KG1 (cell line): ENCODE measurements around the gene ZNF574.

Source experiments
- DNase-seq: peaks from one replicate; lab custom pipeline; 2025; lab: John Stamatoyannopoulos, UW

ZNF574 gene

DNA sequence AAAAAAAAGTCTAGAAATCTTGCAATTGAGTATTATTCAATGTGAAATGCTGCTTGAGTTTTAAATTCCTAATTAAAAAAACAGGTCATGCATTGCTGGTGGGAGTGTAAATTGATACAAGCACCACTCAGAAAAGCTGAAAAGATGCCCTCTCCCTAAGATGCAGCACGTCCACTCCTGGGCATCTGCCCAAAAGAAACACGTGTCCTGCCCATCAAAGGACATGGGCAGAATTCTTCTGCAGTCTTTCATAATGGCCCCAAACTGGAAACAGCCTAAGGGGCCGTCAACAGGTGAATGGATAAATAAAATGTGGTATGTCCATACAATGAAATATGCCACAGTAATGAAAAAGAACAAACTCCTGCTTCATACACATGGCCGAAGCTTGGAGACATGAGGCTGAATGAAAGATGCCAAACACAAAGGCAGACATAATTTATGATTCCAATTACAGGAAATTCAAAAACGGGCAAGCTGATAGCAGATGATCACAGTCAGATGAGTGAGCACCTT lies 48.5 kb downstream of the ZNF574 start:
- no peak for DNase-seq

DNA sequence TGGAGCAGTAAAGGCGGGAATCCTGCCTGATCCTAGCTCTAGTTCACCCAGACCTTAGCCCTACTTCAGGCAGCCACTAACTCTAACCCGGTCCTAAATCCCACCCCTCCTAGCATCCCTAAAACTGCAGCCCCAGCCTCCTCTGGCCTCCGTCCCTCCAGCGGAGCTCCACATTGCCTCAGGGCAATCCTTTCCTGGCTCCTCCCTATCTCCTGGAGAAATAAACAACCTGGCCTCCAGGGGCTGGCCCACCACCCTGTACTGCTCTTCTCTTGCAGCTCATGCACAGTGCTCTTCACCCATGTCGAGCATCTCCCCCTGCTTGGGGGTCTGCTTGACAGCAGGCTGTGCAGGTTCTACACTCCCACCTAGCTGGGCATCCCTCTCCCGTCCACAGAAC lies 49.6 kb downstream of the ZNF574 start:
- DNase-seq = no peak

DNA sequence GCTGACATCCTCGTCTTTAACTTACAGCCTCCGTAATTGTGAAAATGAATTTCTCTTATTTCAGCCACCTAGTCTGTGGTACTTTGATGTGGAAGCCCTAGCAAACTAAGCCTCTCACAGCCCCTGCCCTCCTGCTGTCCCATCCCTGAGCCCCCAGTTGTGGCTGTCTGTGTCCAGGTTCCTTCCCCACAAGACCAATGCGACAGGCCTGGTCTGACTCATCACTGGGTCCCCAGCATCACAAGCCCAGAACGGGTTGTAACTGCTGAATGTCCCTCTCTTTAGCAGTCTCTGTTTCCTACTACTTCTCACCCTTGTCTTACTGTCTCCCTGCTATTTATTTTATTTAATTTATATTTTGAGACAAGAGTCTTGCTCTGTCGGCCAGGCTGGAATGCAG lies 50.6 kb downstream of the ZNF574 start:
- no peak for DNase-seq

DNA sequence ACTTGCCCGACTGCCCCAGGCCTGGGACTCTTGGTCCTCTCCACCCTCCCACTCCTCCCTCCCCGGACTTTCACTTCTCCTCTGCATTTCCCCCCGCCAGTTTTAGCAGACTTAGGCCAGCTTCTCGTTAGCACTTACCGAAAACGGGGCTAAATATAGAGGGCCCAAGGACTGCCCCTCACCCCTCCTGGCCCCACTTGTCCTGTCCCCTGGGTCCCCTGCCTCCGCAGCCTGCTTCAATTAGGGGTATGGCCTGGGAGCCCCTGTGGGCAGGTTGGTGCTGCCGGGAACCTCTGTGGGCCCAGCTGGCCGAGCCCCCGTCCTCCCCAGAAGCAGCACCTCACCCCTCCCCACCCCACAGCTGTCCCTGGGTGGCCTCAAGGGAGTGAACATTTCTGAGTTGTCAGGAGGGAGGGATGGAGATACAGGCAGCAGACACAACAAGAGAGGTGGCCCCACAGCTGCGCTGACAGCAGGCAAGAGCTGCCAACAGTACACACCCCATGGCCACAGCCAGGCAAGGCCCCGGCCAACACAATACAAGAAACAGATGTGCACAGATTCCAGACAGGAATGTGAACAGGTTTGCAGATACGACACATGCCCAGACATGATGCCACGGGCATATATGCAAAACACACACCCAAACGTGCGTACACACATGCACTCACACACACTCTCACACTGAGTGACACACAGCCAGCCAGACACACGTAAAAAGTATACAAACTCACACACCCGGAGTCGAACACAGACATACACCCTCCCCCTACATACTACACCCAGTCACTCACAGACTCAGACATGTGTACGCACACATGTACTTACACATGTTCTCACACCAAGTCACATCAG lies 53.7 kb downstream of the ZNF574 start:
- DNase-seq = no peak

DNA sequence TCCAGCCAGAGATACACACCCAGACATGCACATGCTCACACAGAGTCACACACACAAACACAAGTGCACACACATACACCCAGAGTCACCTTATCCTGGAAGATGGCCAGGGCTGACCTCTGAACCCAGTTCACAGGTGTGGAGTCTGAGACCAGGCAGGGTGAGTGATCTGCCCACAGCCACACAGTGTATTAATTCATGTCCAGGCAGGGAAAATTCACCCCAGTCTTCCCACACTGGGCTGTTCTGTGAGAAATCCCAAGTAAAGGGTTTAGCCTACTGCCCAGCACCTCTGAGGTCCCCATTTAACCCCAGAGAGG lies 54.2 kb downstream of the ZNF574 start:
- no peak for DNase-seq
